Keratinocyte (primary cell): ENCODE measurements around the gene RPRD1B. TPM values are rescaled to one million over a fixed set of nuclear protein-coding genes. Genes with fewer than 3 reads are reported as not detected.

Experiments used
- DNase-seq: peaks from one replicate; pipeline ENCODE4 v3.0.0-alpha.2; 2011; ENCODE audit warnings: low read depth, missing footprints, low spot score
- FAIRE-seq: peaks from 2 replicates; lab custom pipeline; 2011; peaks lifted over from hg19 to GRCh38; lab: Jason Lieb, UNC
- H2AFZ ChIP-seq: 2 replicates; pipeline ENCODE4 v1.6.0; 2012; ENCODE audit warnings: low read length, control low read depth, inconsistent platforms; ENCODE audit not compliant: control insufficient read depth
- H3K27ac ChIP-seq: 2 replicates; pipeline ENCODE4 v1.5.1; 2011; ENCODE audit warnings: low read length; ENCODE audit not compliant: control insufficient read depth, insufficient read depth
- H3K27me3 ChIP-seq: 3 replicates; pipeline ENCODE4 v1.6.0; 2011; ENCODE audit warnings: low read length; ENCODE audit not compliant: control insufficient read depth, insufficient read depth; ENCODE audit errors: extremely low read depth
- H3K36me3 ChIP-seq, 2 experiments: 2 replicates in 1 of 2; 3 replicates in 1 of 2; pipeline ENCODE4 v1.5.1; 2011; ENCODE audit warnings: low read length in 2 of 2, mild to moderate bottlenecking in 1 of 2; ENCODE audit not compliant: control insufficient read depth in 2 of 2, insufficient read depth in 2 of 2; ENCODE audit errors: extremely low read depth in 1 of 2
- H3K4me1 ChIP-seq: 3 replicates; pipeline ENCODE4 v1.5.1; 2011; ENCODE audit warnings: low read length; ENCODE audit not compliant: control insufficient read depth, insufficient read depth; ENCODE audit errors: extremely low read depth
- H3K4me2 ChIP-seq: 3 replicates; pipeline ENCODE4 v1.6.0; 2011; ENCODE audit warnings: low read depth, low read length; ENCODE audit not compliant: control insufficient read depth, insufficient read depth; ENCODE audit errors: extremely low read depth
- H3K4me3 ChIP-seq, 3 experiments: fragments of 200-600 bp in 1 of 3; sonication (generic) in 1 of 3; 2 replicates in 2 of 3; 3 replicates in 1 of 3; pipeline ENCODE4 v1.5.1; 2011 to 2016; ENCODE audit warnings: low read length in 3 of 3, mild to moderate bottlenecking in 3 of 3, control low read depth in 2 of 3, inconsistent platforms in 1 of 3, low read depth in 1 of 3, mixed read lengths in 1 of 3, mixed run types in 1 of 3, moderate library complexity in 1 of 3; ENCODE audit not compliant: control insufficient read depth in 2 of 3, insufficient read depth in 2 of 3; ENCODE audit errors: extremely low read depth in 1 of 3
- H3K79me2 ChIP-seq: 2 replicates; pipeline ENCODE4 v1.6.0; 2012; ENCODE audit warnings: low read length; ENCODE audit not compliant: control insufficient read depth, insufficient read depth
- H3K9ac ChIP-seq: 3 replicates; pipeline ENCODE4 v1.6.0; 2011; ENCODE audit warnings: low read length; ENCODE audit not compliant: control insufficient read depth, insufficient read depth; ENCODE audit errors: extremely low read depth
- H3K9me1 ChIP-seq: 3 replicates; pipeline ENCODE4 v1.6.0; 2011; ENCODE audit warnings: low read length; ENCODE audit not compliant: control insufficient read depth, insufficient read depth; ENCODE audit errors: extremely low read depth
- H3K9me3 ChIP-seq: 2 replicates; pipeline ENCODE4 v1.5.1; 2012; ENCODE audit warnings: low read depth, low read length; ENCODE audit not compliant: control insufficient read depth
- H4K20me1 ChIP-seq: 3 replicates; pipeline ENCODE4 v1.6.0; 2011; ENCODE audit warnings: low read length; ENCODE audit not compliant: control insufficient read depth, insufficient read depth; ENCODE audit errors: extremely low read depth
- EZH2 ChIP-seq: IDR thresholded peaks from one replicate; pipeline ENCODE4 v1.6.1; 2012; ENCODE audit warnings: inconsistent platforms, mild to moderate bottlenecking, low read length, moderate library complexity
- dilution Hi-C: fragments of 300-500 bp; cut with MboI; formaldehyde crosslinking; loops from one replicate; pipeline ENCODE4 v1.7.0; 2020; ENCODE audit warnings: low sequenced_read_pairs; ENCODE audit not compliant: extremely low pct_ligation_motif_present
- polyA plus RNA-seq, 5 experiments: library from polyadenylated mRNA; depleted of rRNA in 3 of 5; stranded (reverse) in 3 of 5; stranded (forward) in 1 of 5; unstranded in 1 of 5; fragments of >200 nt; gene quantifications; 1 replicate in 1 of 5; 2 replicates in 3 of 5; 3 replicates in 1 of 5; pipeline versions ENCODE4 v1.2.1 to v1.2.3, GENCODE V29; 2011 to 2012; ENCODE audit warnings: missing spikeins in 2 of 5, low read depth in 1 of 5, low replicate concordance in 1 of 5
- TF ChIP-seq, protein P1 (sequence below), 3 experiments: IDR thresholded peaks in 1 of 3; conservative IDR thresholded peaks in 1 of 3; optimal IDR thresholded peaks in 1 of 3; 2 replicates in 2 of 3; 3 replicates in 1 of 3; pipeline versions ENCODE3 to v1.5.1; 2011; ENCODE audit warnings: low read length in 3 of 3, mild to moderate bottlenecking in 3 of 3, moderate library complexity in 2 of 3, control low read depth in 1 of 3, inconsistent platforms in 1 of 3; ENCODE audit not compliant: insufficient read depth in 2 of 3; ENCODE audit errors: extremely low read depth in 1 of 3

Gene RPRD1B
- polyA plus RNA-seq, 1 donor (not counting 4 experiments of a cell fraction or from before 2014, with no cell fraction given): 19.9 TPM

DNA sequence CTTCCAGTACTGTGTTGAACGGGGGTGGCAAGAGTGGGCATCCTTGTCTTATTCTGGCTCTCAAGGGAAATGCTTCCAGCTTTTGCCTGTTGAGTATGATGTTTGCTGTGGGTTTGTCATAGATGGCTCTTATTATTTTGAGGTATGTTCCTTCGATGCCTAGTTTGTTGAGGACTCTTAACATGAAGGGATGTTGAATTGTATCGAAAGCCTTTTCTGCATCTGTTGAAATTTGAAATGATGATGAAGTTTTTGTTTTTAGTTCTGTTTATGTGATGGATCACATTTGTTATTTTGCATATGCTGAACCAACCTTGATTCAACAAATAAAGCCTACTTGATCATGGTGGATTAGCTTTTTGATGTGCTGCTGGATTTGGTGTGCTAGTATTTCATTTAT, 48.0 kb downstream of the RPRD1B start:
- peaks cover 13 to 23% of the 10 kb centered on the region in 2 experiments for H3K36me3 ChIP-seq
- H3K4me1 ChIP-seq: no peaks in the 10 kb centered on the region
- H3K27me3 ChIP-seq: no peaks in the 10 kb centered on the region
- no peak for TF ChIP-seq EZH2
- H3K4me2 ChIP-seq: no peak overlapping the region
- no peaks in the 10 kb centered on the region for H3K9me1 ChIP-seq
- H4K20me1 ChIP-seq: no peaks in the 10 kb centered on the region
- H3K9ac ChIP-seq: no peak overlapping the region
- H3K4me3 ChIP-seq: no peak overlapping the region
- no peak overlapping the region for H2AFZ ChIP-seq
- no peaks in the 10 kb centered on the region for H3K9me3 ChIP-seq
- H3K27ac ChIP-seq: no peak overlapping the region
- peaks cover 14% of the 10 kb centered on the region for H3K79me2 ChIP-seq
- DNase-seq: no peak
- no peak for FAIRE-seq
- dilution Hi-C loops: no loop called here

GRCh38 chr20:38082894-38083293, 49.3 kb downstream of the RPRD1B start:
- Histone ChIP-seq H3K9me3 (no peaks in the 10 kb centered on the region), H3K79me2 (peaks cover 14% of the 10 kb centered on the region), H3K9me1 (no peaks in the 10 kb centered on the region), H3K27me3 (no peaks in the 10 kb centered on the region), H3K4me3 (no peak overlapping the region), H4K20me1 (no peaks in the 10 kb centered on the region), H3K27ac (no peak overlapping the region), H2AFZ (no peak overlapping the region), H3K36me3 (peaks cover 11 to 21% of the 10 kb centered on the region in 2 experiments), H3K9ac (no peak overlapping the region), H3K4me1 (no peaks in the 10 kb centered on the region), H3K4me2 (no peak overlapping the region)
- no peak for DNase-seq
- FAIRE-seq: no peak
- dilution Hi-C loops: no loop called here
- TF ChIP-seq, protein P1, sequence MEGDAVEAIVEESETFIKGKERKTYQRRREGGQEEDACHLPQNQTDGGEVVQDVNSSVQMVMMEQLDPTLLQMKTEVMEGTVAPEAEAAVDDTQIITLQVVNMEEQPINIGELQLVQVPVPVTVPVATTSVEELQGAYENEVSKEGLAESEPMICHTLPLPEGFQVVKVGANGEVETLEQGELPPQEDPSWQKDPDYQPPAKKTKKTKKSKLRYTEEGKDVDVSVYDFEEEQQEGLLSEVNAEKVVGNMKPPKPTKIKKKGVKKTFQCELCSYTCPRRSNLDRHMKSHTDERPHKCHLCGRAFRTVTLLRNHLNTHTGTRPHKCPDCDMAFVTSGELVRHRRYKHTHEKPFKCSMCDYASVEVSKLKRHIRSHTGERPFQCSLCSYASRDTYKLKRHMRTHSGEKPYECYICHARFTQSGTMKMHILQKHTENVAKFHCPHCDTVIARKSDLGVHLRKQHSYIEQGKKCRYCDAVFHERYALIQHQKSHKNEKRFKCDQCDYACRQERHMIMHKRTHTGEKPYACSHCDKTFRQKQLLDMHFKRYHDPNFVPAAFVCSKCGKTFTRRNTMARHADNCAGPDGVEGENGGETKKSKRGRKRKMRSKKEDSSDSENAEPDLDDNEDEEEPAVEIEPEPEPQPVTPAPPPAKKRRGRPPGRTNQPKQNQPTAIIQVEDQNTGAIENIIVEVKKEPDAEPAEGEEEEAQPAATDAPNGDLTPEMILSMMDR (optimal IDR thresholded peaks at IDR 0.05 in 1 of 3, IDR thresholded peaks at IDR 0.05 in 1 of 3, conservative IDR thresholded peaks at IDR 0.05 in 1 of 3; ENCODE audit: extremely low read depth in 1 of 3, insufficient read depth in 2 of 3, low read length in 3 of 3): no peak
- no peak for TF ChIP-seq EZH2
